T-cell (primary cell): ENCODE data around the gene SPTAN1. TPM values are rescaled to one million over a fixed set of nuclear protein-coding genes. Genes with fewer than 3 reads are reported as not detected.

Source experiments
- ATAC-seq, 4 experiments: fragments of 200-7000 bp in 3 of 4; fragments of 150-1000 bp in 1 of 4; cut with Tn5 transposase; replicated peaks in 1 of 4; 1 replicate in 3 of 4; 2 replicates in 1 of 4; pipeline ENCODE4 v1.10.0; 2021; ENCODE audit warnings: moderate library complexity in 3 of 4, mild to moderate bottlenecking in 2 of 4, moderate number of reproducible peaks in 1 of 4
- CTCF ChIA-PET, 2 donors: fragments of 300-600 bp; sonication (Branson Sonifier 250); formaldehyde crosslinking; loops; one replicate each; lab custom pipeline; 2022; ENCODE audit warnings: antibody characterized with exemption in 2 of 2; lab: Charles Lee
- POLR2A ChIA-PET, 2 donors: fragments of 300-600 bp; sonication (Branson Sonifier 250); formaldehyde crosslinking; loops; one replicate each; lab custom pipeline; 2022; ENCODE audit warnings: antibody characterized with exemption in 2 of 2; lab: Charles Lee
- DNase-seq, 35 experiments: peaks; one replicate each; pipeline versions ENCODE4 v3.0.0 to v3.0.0-alpha.2; 2013 to 2023
- H3K27ac ChIP-seq: one replicate; pipeline ENCODE4 v1.5.1; 2013; ENCODE audit warnings: low read length
- H3K27me3 ChIP-seq, 2 experiments: replicated peaks in 1 of 2; 1 replicate in 1 of 2; 2 replicates in 1 of 2; pipeline versions ENCODE4 v1.6.1 to v1.7.0; 2013; ENCODE audit warnings: low read length in 1 of 2, mixed read lengths in 1 of 2; ENCODE audit not compliant: control insufficient read depth in 2 of 2, insufficient read depth in 2 of 2; ENCODE audit errors: extremely low read depth in 1 of 2
- H3K36me3 ChIP-seq, 2 donors: 1 replicate in 1 of 2; 2 replicates in 1 of 2; pipeline versions ENCODE4 v1.6.1 to v1.7.0; 2013; ENCODE audit warnings: low read length in 1 of 2; ENCODE audit not compliant: control insufficient read depth in 2 of 2, insufficient read depth in 1 of 2; ENCODE audit errors: extremely low read depth in 1 of 2
- H3K4me1 ChIP-seq, 2 experiments: 1 replicate in 1 of 2; 2 replicates in 1 of 2; pipeline versions ENCODE4 v1.6.1 to v1.7.0; 2013; ENCODE audit warnings: low read length in 2 of 2, mixed read lengths in 1 of 2; ENCODE audit not compliant: insufficient read depth in 2 of 2, control insufficient read depth in 1 of 2; ENCODE audit errors: extremely low read depth in 1 of 2
- H3K4me3 ChIP-seq, 2 donors: 1 replicate in 1 of 2; 2 replicates in 1 of 2; pipeline versions ENCODE4 v1.5.1 to v1.7.0; 2013; ENCODE audit warnings: mild to moderate bottlenecking in 2 of 2, low read length in 1 of 2, moderate library complexity in 1 of 2; ENCODE audit not compliant: control insufficient read depth in 1 of 2; ENCODE audit errors: extremely low read depth in 1 of 2
- H3K9me3 ChIP-seq: 2 replicates; pipeline ENCODE4 v1.7.0; 2013
- H3K27ac Mint-ChIP-seq, 2 donors: one replicate each; pipeline ENCODE4 v1.8.0; 2020 to 2021; ENCODE audit warnings: mild to moderate bottlenecking in 2 of 2, mixed read lengths in 2 of 2
- H3K27me3 Mint-ChIP-seq, 2 donors: one replicate each; pipeline ENCODE4 v1.8.0; 2021 to 2022; ENCODE audit warnings: mixed read lengths in 2 of 2
- H3K36me3 Mint-ChIP-seq: one replicate; pipeline ENCODE4 v1.8.0; 2021; ENCODE audit warnings: mixed read lengths
- H3K4me1 Mint-ChIP-seq, 3 donors: one replicate each; pipeline ENCODE4 v1.8.0; 2020 to 2022; ENCODE audit warnings: mixed read lengths in 3 of 3, mild to moderate bottlenecking in 1 of 3
- H3K4me3 Mint-ChIP-seq, 3 donors: one replicate each; pipeline ENCODE4 v1.8.0; 2020 to 2022; ENCODE audit warnings: mild to moderate bottlenecking in 3 of 3, mixed read lengths in 3 of 3, moderate library complexity in 3 of 3
- H3K9me3 Mint-ChIP-seq, 3 donors: one replicate each; pipeline ENCODE4 v1.8.0; 2020 to 2022; ENCODE audit warnings: mixed read lengths in 3 of 3
- WGBS: methylation state at CpG from one replicate; pipeline ENCODE4 v1.1.5; 2013; ENCODE audit warnings: missing lambda C conversion rate; ENCODE audit not compliant: insufficient coverage; 5-methylcytosine and 5-hydroxymethylcytosine counted together
- total RNA-seq, 35 experiments: library from RNA in 6 of 35; stranded (reverse) in 6 of 35; fragments of 120-200 nt in 1 of 35; gene quantifications; one replicate each; pipeline versions ENCODE4 v1.2.1 to v1.2.4 and lab custom pipeline; 2013 to 2026

Gene SPTAN1
- total RNA-seq, 5 donors from 2014 or later (not counting 1 experiment from before 2014, with no cell fraction given), result 446 to 594 (median 461) TPM

GRCh38 chr9:128633601-128634000 lies 81.2 kb downstream of the SPTAN1 start:
- WGBS, result 85% methylated on average over 10 of the region's 11 CpGs
- Histone ChIP-seq H3K4me3 (no peak overlapping the region), H3K4me1 (no peaks in the 10 kb centered on the region), H3K27me3 (no peaks in the 10 kb centered on the region), H3K36me3 (peaks cover 25 to 56% of the 10 kb centered on the region in 2 donors), H3K27ac (no peak overlapping the region), H3K9me3 (no peaks in the 10 kb centered on the region)
- Mint-ChIP-seq H3K9me3 (no peaks in the 10 kb centered on the region), H3K27me3 (no peaks in the 10 kb centered on the region), H3K27ac (no peak overlapping the region), H3K4me1 (no peaks in the 10 kb centered on the region), H3K36me3 (peaks cover 21% of the 10 kb centered on the region), H3K4me3 (no peak overlapping the region)
- CTCF ChIA-PET, result no interaction called here
- DNase-seq (no peak), ATAC-seq (no peak)
- POLR2A ChIA-PET, result no interaction called here

GRCh38 chr9:128634111-128634510 lies 81.7 kb downstream of the SPTAN1 start:
- H3K4me3 ChIP-seq, result no peak overlapping the region
- POLR2A ChIA-PET, result no interaction called here
- H3K36me3 Mint-ChIP-seq, result peaks cover 17% of the 10 kb centered on the region
- no peak overlapping the region for H3K4me3 Mint-ChIP-seq
- no peaks in the 10 kb centered on the region for H3K9me3 Mint-ChIP-seq
- WGBS, result 95% methylated on average over 8 of the region's 10 CpGs
- H3K4me1 Mint-ChIP-seq, result no peaks in the 10 kb centered on the region
- no peaks in the 10 kb centered on the region for H3K27me3 ChIP-seq
- H3K27me3 Mint-ChIP-seq, result no peaks in the 10 kb centered on the region
- H3K27ac ChIP-seq, result no peak overlapping the region
- no peak overlapping the region for H3K27ac Mint-ChIP-seq
- no peaks in the 10 kb centered on the region for H3K9me3 ChIP-seq
- H3K4me1 ChIP-seq, result no peaks in the 10 kb centered on the region
- CTCF ChIA-PET, result no interaction called here
- ATAC-seq, result no peak
- H3K36me3 ChIP-seq, result peaks cover 22 to 51% of the 10 kb centered on the region in 2 donors
- no peak for DNase-seq

GRCh38 chr9:128634651-128635262 lies 82.4 kb downstream of the SPTAN1 start:
- H3K27me3 Mint-ChIP-seq, result no peaks in the 10 kb centered on the region
- no peak overlapping the region for H3K27ac Mint-ChIP-seq
- POLR2A ChIA-PET, result no interaction called here
- 93% methylated on average over 22 of the region's 26 CpGs for WGBS
- peaks cover 14% of the 10 kb centered on the region for H3K36me3 Mint-ChIP-seq
- Histone ChIP-seq H3K9me3 (no peaks in the 10 kb centered on the region), H3K4me3 (no peak overlapping the region), H3K27me3 (no peaks in the 10 kb centered on the region), H3K36me3 (peaks cover 16 to 44% of the 10 kb centered on the region in 2 donors), H3K4me1 (no peaks in the 10 kb centered on the region), H3K27ac (no peak overlapping the region)
- DNase-seq, result no peak
- H3K4me1 Mint-ChIP-seq, result no peaks in the 10 kb centered on the region
- H3K4me3 Mint-ChIP-seq, result no peak overlapping the region
- no peaks in the 10 kb centered on the region for H3K9me3 Mint-ChIP-seq
- CTCF ChIA-PET, result no interaction called here
- peak in 1 of 4 experiments; percentile 21 for ATAC-seq

- Histone ChIP-seq H3K27me3 (no peaks in the 10 kb centered on the region), H3K27ac (no peak overlapping the region), H3K36me3 (peaks cover 11 to 38% of the 10 kb centered on the region in 2 donors), H3K4me1 (no peaks in the 10 kb centered on the region), H3K9me3 (no peaks in the 10 kb centered on the region), H3K4me3 (no peak overlapping the region)
- Mint-ChIP-seq H3K36me3 (peaks cover 12% of the 10 kb centered on the region), H3K9me3 (no peaks in the 10 kb centered on the region), H3K4me3 (no peak overlapping the region), H3K27me3 (no peaks in the 10 kb centered on the region), H3K27ac (no peak overlapping the region), H3K4me1 (no peaks in the 10 kb centered on the region)
- ChIA-PET POLR2A (no interaction called here), CTCF (no interaction called here)
- no peak for DNase-seq
- 86% methylated on average over 18 of the region's 20 CpGs for WGBS
- peak in 3 of 4 experiments; percentile 13 to 32 (median 15) for ATAC-seq
Observed at GRCh38 chr9:128635266-128636023, 83.1 kb downstream of the SPTAN1 start.

GRCh38 chr9:128636024-128636390 lies 83.6 kb downstream of the SPTAN1 start:
- WGBS, result 96% methylated on average over 13 of the region's 16 CpGs
- DNase-seq (no peak), ATAC-seq (no peak)
- no peaks in the 10 kb centered on the region for H3K9me3 ChIP-seq
- ChIA-PET CTCF (no interaction called here), POLR2A (no interaction called here)
- Mint-ChIP-seq H3K4me1 (no peaks in the 10 kb centered on the region), H3K27ac (no peak overlapping the region), H3K4me3 (no peak overlapping the region), H3K27me3 (no peaks in the 10 kb centered on the region), H3K36me3 (peaks cover 12% of the 10 kb centered on the region), H3K9me3 (no peaks in the 10 kb centered on the region)
- H3K27me3 ChIP-seq, result no peaks in the 10 kb centered on the region
- H3K36me3 ChIP-seq, result peaks cover 12 to 34% of the 10 kb centered on the region in 2 donors
- no peak overlapping the region for H3K4me3 ChIP-seq
- H3K27ac ChIP-seq, result no peak overlapping the region
- no peaks in the 10 kb centered on the region for H3K4me1 ChIP-seq

GRCh38 chr9:128636556-128637530 lies 84.5 kb downstream of the SPTAN1 start:
- peaks cover 7% of the 10 kb centered on the region for H3K36me3 Mint-ChIP-seq
- CTCF ChIA-PET, result interaction anchor here in 1 of 2 donors (0.5 kb wide), 1 partner anchor 907 kb away, joined by 9 read pairs; no protein-coding TSS in a partner anchor
- peaks cover 7 to 25% of the 10 kb centered on the region in 2 donors for H3K36me3 ChIP-seq

More at GRCh38 chr9:128636556-128637530, 84.5 kb downstream of the SPTAN1 start:
- ATAC-seq, result no peak
- Histone ChIP-seq H3K4me3 (no peak overlapping the region), H3K27me3 (no peaks in the 10 kb centered on the region), H3K9me3 (no peaks in the 10 kb centered on the region), H3K4me1 (no peaks in the 10 kb centered on the region), H3K27ac (no peak overlapping the region)
- Mint-ChIP-seq H3K4me3 (no peak overlapping the region), H3K27ac (no peak overlapping the region), H3K27me3 (no peaks in the 10 kb centered on the region), H3K4me1 (no peaks in the 10 kb centered on the region), H3K9me3 (no peaks in the 10 kb centered on the region)
- 98% methylated on average over 11 of the region's 20 CpGs for WGBS
- DNase-seq, result no peak
- POLR2A ChIA-PET, result no interaction called here
